ENCODE measurements around the gene MAD1L1.

Gene MAD1L1

DNA sequence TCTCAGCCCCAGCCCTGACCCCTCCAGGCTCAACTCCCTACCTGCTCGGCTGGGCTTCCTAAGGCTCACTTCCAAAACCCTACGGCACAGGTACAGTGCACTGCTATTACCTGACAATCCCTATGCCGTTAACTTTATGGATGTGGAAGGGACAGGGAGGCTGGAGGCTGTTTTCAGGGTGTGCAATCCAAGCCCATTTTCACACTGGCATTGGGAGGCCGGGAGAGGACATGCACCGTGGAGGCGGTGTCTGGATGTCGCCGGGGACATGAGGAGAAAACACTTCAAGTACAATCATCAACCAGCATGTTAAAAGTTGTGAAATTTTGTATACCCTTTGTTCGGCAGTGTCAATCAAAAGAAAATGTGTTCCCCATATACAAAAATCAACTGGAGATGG is 80.1 kb downstream of the MAD1L1 start:
- DNase-seq = no peak

DNA sequence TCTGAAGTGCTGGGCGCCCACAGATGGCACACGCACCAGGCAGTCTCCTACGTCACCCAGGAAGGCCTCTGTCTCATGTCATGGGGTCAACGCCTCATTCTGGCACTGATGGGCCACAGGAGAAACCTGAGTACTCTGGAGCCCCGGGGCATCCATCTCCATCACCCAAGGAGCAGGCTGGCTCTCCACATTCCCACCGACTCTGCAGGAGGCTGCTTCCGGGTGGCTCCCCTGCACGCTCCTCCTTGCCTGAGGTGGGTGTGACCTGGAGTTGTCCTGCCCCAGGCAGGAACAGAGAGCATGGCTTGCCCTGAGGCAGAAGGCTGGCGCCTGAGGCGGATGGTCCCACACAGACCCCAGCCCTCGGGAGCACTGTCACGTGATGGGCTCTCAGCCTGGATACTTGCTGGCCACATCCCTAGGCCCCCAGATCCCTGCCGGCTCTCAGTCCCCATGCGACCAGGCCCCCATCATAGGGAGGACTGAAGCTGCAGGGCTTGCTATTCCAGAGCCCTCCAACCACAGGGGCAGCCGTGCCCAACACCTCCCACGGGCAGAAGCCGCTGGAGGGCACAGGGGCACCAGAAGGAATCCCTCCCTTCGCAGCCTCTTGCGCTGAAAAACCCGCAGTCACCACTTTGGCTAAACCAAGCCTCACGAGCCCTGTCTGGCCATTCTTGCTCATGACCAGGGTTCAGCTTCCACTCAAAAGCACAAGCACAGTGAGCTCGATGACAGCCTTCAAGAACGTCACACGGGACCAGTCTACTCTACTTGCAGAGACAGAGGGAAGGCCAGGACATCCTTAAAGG is 80.7 kb downstream of the MAD1L1 start:
- no peak for DNase-seq

DNA sequence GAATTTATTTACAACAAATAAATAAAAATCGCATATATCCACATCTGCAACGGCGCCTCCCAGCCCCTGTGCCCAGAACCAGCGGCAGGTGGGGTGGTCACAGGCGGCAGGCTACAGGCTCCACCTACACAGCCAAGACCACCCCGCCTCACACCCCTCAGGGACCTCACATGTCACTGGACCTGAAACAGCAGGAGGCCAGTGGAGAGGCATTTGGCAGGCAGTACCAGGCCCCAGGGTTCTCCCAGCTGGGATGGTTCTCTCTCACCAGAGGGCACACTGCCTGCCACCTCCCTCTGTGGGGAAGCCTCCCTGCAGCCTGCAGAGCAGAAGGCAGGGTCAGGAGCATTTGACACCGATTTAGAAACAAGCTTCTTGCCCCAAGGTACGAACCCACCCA is 81.5 kb downstream of the MAD1L1 start:
- no peak for DNase-seq

DNA sequence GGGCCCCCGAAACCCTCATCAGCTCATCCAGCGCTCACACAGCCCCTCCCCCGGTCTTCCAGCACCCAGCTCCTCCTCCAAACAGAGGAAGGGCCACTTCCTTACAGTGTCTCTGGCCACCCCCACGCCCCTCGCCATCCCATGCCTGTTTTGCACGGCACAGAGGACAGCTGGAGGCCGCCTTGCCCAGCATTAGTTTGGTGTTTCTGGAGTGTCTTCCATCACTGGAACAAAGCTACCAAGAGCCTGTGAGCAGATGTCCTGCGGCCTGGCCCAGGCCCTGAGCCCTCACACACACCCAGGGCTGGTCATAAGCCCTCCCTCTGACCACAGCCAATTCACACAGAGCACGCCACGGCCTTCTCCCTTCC is 82.3 kb downstream of the MAD1L1 start:
- no peak for DNase-seq

DNA sequence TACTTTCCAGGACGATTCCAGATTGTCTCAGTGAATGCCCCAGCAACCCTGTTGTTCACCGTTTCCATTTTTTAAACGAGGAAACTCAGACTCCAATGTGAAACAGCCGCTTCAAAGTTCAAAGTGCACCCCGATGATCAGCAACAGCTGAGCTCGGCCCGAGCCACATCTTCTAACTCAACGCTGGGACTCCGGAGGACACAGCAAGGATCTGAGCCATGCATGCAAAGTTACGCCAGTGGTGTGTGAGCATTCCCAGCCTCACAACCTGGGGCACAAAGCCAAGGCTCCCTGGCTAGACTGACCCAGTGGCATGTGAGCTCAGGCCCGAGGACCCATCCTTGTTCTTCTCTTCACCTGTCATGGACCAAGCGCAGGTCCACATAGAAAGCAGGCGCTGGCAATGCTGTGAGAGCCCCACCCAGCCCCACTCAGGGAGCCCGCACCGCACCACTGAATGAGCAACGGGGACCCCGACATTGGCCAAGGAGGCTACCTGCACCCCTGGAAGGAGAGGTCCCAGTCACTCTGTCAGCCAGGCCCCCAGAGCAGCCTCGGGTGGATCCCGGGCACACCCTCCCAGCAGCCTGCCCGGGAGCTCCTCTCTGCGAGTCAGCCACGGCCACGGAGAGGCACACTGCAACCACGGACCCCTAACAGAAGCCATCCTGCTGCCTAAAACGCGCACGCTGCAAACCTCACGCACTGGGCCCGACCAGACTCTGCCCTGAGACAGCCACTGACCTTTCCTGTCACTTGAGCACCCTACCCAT is 82.9 kb downstream of the MAD1L1 start:
- DNase-seq = no peak

DNA sequence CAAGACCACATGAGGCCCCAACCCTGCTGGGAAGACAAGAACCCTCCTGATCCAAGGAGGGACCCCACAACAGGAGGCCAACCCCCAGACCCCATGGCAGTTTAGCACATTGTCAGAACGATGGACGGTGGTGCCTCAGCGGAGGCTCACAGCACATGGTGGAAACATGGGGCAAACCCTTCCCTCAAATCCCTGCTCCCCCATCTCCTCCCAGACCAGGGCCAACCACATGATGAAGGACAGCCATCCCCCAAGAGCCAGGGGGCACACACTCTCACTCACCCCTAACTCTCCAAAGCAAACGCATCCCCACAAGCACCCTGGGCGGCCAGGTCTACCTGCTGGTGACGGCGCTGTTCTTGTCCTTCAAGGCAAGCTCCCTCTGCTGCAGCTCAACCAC is 83.9 kb downstream of the MAD1L1 start:
- no peak for DNase-seq

DNA sequence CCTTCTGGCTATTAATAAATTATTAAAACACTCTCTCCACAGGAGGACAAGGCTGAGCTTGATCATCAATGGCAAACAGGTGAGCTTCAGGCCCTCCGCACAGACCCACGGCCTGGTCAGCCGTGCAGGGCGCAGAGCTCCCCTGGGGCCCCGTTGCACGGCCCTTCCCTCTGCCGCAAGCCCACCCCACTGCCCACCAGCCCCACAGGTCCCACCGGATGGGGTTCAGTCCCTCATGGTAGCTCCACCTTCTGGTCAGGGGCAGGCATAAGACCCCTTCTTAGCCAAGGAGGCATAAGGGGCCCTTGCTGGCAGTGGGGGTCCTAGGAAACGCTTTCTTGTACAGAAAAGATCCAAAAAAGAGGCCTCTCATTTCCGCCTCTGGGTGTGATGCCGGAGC is 84.6 kb downstream of the MAD1L1 start:
- DNase-seq = no peak

DNA sequence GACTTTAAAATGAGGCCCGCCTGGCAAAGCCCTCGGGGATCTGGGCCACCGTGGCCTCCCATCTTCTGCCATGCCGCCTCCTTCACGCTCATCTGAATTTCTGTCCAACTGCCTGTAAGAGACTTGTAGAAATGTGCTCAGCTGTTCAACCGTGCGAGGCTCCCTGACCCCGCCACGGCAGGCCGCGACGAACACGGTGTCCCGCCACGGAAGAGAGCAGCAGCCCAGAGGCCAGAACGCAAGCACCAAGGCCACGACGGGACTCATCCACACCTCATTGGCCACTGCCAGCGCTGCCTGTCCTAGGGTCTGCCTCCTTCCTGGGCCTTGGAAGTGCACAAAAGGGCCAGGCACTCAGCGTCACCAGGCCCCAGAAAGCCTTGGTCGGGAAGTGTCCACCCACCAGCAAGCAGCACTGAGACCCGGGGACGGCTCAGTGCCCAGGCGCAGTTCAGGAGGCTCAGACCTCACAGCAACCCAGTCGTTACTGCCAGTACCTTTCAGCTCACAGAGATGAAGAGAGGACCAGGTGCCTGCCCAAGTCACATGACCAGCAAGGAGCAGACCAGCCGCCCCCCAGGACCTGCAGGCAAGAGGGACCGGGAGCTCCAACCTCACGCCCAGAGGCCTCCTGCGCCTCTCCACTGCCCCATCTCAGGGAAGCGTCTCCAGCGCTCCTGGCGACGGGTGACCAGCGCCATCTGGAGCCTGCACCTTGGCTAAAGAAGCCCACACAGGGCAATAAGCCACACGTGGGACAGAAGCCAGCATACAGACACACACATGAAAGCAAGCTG is 85.9 kb downstream of the MAD1L1 start:
- no peak for DNase-seq

DNA sequence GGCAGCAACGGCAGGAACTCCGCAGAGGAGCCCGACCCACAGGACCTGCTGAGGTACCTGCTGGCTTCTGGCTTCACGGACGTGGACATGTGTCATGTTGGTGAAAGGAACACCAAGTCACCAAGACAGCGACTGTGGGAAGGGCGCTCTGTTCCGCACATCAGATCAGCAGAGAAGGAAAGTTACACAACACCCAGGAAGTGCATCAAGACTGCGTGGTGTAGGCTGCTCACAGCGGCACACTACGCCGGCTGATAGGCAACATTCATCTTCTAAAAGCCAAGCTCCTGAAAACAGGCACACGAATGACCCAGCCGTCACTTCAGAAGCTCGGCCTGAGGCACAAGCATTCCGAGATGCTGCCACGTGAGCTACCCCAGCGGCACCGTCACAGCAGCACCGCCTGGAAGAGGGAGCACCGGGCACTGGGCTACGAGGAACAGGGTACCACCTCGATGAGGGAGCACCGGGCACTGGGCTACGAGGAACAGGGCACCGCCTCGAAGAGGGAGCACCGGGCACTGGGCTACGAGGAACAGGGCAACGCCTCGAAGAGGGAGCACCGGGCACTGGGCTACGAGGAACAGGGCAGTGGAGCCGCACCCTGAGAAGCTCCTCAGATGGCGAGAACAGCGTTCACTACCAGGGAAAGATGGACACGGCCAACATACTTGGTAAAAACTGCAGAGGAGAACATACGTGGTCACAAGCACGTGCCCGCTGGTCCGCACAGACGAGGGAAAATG is 86.7 kb downstream of the MAD1L1 start:
- DNase-seq = no peak

DNA sequence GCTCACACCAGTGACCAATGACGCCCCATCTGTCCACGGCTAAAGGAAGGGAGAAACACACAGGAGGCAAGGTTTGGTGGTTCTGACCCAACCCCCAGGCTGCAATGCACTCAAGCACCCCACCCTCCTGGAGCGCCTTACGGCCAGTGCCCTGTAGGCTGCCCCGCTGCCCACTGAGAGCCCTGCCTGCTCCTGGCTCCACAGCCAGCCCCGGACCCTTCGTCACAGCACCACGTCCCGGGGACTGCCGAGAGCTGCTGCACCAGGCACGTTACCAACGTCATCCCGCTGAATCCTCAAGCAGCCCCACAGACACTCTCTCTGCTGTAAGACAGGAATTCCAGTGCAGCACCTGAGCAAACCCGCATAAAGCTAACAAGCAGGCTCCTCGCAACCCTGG is 87.8 kb downstream of the MAD1L1 start:
- DNase-seq = no peak

DNA sequence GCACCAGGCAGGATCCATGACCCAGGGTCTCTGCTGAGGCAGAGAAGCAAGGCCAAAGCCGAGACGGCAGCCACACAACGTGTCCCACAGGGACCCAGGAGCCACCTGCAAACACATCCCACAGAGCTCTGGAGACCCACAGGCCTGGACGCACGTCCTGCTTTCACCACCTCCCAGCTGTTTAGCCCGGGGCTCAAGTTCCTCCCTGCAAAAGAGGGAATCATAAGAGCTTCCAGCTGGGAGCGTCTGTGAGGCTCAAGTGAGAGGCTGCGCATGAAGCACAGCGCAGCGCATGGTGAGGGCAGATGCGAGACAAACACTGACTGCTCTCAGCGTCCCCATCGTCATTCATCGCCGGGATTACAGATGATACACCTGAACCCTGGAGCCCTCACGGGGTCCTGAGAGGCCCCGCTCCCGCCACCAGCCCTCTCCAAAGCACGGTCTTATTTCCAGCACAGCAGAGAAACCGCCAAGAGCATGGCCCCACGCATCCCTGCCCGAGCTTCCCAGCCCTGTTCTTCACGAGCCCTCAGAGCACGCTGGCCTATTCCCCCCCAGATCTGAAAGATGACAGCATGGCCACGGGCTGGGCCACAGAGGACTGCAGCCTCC is 88.7 kb downstream of the MAD1L1 start:
- no peak for DNase-seq

DNA sequence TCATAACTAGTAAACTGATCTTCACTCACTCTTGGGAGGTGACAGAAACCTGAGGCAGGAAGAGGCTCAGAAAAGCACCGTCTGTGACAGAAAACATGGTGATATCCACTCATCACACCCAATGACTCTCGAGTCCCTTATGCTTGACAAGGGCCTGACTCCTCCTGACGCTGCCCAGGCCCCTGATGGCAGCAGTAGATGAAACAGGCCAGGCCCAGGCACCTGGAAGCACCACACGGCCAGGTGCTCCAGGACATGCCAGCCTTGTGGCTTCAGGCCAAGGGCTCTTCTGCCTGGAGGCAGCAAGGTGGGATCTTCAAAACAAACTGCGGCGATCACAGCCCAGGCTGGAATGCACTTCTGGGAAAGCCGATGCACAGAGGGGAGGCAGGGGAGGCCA is 89.3 kb downstream of the MAD1L1 start:
- DNase-seq = no peak

DNA sequence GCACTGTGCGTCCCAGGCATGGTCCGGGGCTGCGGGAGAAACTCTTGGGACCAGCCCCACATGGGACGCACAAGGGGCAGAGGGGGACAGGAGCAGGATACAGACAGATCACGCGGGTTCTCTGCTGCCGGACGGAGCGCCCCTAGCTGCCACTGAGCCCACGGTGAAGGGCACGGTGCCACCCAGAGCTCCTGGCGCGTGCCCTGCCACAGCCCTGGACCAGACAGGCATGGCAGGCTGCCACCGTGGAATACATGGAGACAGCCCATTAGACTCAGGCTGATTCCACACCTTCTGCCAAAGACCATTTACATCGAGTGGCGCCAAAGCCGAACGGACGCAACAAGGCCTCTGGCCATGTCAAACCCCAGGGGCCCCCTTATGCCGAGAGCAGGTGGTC is 90.4 kb downstream of the MAD1L1 start:
- DNase-seq = no peak

DNA sequence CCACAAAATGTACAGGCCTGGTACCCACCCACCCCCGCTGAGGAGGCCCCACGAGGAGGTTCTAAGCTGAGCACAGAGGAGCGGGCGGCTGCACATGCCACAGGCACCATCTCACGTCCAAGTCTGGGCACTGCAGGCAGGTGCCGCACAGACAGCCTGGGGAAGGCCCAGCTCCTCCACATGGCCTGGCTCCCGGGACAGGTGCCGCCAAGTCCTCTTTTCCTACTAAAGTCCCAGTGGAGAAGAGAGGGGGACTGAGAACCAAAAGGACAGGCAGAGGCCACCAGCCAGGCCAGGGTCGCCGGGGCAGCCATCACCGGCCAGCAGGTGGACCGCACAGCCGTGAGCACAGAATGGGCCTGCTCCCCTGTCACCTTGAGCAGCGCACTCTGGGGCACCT is 91.1 kb downstream of the MAD1L1 start:
- DNase-seq = no peak

DNA sequence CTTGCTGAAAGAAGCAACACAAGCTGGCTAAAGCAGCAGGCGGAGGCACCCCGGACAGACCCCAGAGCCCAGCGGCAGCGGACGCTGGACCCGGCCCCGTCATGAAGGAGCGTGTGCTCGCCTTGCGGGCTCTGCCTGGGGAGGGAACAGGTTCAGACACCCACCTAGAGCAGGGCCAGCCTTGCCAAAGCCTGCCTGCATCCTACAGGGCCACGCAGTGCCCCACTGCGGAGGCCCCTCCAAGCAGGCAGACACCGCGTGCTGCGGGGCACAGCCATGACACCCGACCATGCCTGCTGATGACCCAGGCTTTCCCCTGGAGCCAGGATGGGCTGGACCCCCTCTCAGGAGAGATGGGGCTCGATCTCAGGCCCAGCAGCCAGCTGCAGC is 91.7 kb downstream of the MAD1L1 start:
- DNase-seq = no peak

DNA sequence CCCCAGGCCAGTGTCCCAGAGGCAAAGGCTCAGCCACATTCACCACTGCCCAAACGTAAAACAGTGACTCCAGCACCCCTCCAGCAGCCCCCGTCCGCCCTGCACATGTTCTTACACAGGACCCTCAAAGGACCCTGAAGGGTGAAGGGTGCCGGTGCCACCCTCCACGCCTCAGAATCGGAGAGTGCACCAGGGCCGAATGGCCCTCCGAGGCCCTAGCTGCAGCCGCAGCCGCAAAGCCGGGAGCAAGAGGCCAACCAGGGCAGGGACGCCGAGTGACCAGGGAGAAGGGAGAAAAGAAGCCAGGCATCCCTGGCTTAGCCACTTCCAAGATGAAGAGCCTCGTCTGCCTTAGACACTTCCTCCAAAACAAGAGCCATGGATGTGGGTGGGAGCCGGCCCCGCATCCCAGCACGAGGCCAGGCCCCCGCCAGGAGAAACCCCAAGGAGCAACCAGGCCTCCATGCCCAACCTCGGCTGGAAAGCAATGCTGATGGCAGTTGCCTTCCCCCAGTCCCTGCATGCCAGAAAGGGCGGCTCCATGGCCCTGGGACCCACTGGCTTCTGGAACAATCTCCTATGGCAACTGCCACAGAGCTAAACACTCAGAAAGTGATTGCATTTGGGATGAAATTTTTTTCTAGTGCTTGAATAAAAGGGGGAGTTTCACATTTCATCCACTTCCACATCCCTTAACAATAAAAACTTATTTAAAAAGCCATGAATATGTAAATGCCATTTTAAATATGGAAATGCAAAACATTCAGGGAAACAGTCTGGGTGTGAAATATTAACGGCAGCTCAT is 92.3 kb downstream of the MAD1L1 start:
- no peak for DNase-seq

DNA sequence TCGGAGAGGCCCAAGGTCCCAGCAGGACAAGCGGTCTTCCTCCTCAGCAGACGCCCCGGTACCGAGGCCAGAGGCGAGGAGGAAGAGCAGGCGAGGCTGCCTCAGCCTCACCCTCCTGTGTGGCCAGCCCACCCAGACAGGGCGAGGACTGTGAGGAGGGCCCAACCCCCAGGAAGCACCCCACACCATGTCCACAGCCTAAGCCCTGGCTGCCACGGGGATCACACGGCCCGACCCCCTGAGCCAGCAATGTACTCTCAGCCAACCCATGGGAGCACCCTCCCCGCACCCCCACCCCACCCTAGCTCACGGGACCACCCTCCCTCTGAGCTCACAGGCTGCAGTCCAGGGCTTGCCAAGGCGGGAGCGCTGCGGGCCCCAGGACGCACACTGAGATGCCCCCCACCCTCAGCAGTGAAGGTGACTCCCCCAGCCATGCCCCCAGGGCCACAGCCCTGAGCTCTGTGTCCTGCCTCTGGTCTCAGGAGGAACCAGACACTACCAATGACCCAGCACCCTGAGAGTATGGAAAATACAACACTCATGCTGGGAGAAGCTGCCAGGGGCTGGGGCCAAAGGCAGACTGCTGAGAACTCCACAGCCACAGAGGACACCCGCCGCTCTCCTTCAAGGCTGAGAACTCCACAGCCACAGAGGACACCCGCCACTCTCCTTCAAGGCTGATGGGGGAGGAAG is 93.6 kb downstream of the MAD1L1 start:
- DNase-seq = no peak

DNA sequence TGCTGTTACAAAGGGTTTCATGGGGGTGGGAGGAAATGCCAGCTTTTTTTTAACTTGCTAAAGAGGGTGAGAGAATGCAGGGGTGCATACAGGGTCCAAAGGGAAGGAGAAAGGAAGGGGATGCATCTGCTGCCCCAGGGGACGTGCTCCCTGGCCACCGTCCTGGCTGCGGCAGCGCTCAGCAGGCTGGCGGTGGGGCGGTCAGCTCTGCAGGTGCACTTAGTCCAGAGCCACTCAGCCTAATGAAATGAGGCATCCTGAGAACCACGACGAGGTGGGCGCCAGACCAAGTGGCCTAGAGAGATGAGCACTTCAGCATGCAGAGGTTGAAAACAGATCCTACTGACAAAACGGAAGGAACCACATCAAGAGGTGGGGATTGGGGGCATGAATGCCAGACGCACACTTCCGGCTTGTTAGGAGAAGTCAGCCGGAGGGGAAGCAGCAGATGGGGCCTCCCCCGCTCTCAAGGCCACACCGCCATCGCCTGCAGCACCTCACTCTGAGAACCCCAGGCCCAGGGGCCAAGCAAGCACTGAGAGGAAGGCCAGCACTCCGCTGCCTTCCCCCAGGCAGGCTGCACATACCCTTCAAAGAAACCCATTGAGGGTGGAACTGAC is 94.5 kb downstream of the MAD1L1 start:
- peak in 1 of 2 donors; percentile 68 for DNase-seq

DNA sequence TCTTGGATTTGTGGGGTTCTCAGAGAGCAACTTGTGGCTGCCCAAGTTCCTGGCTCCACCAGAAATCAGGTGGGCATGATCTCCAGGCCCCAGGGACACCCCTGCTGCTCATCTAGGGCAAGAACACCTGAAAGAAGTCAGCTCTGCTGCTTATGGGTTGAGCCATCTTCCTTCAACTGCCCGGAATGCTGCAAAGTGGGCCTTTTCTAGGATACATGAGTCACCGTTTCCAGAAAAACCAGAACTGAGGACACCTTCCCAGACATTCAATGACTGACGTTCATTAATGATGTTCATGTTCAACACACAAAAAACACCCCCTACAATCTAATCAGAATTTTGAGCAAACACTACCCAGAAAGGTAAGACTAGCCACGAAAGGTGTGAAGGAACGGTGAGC is 98.0 kb downstream of the MAD1L1 start:
- no peak for DNase-seq

DNA sequence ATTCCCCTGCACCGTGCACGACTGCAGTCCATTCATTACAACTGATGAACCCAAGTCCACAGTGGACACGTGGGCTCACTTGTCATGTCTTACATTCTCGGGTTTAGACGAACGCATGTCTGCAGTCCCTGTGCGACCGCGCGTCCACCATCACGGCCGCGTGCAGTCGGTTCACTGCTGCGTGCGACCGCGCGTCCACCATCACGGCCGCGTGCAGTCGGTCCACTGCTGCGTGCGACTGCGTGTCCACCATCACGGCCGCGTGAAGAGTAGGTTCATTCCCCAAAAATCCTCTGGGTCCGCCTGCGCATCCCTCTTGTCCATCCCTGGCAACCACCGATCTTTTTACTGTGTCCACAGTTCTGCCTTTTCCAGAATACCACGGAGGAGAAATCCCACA is 100.5 kb downstream of the MAD1L1 start:
- no peak for DNase-seq

DNA sequence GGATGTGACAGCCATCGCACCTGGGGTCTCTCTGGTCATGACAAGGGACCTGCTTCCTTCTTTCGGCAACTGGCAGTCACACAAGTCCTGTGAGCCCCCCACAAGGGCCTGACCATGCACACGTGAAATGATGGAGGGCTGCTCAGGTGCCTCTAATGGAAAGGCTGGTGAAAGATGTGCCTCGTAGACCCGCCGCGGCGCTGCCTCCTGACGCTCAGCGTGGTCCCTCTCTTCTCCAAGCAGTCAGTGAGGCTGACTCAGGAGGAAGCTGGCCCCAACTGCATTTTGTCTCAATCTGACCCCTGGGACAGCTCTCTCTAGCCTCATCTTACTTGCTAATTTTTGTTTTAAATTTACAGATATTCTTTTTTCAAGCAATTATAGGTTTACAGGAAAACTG is 100.9 kb downstream of the MAD1L1 start:
- DNase-seq = no peak
